Measurements from ENCODE around the gene WDR62.

DNA sequence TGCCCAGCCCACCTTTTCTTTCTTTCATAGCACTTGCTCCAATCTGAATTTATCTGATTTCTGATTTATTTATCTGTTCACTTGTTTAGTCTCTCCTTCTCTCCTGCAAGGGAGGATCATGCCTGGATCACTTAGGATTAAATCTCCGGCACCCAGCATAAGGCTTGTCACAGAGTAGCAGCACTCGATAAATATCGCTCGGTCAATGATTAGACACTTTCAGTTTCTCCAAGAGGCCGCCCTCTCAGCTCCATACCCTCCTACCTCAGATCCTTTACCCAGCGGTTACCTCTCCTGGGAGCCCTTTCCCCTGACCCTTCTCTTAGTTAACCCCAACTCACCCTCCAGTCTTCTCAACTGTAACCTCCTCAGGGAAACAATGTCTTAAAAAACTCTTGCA is 23.4 kb upstream of the WDR62 start:
- TF ChIP-seq PHF8 (conservative IDR thresholded peaks at IDR 0.05; ENCODE audit: low read depth, low read length): no peak
- TF ChIP-seq POLR2AphosphoS5 (IDR thresholded peaks at IDR 0.05; ENCODE audit: low read depth, low read length): no peak
- TF ChIP-seq, protein P1, sequence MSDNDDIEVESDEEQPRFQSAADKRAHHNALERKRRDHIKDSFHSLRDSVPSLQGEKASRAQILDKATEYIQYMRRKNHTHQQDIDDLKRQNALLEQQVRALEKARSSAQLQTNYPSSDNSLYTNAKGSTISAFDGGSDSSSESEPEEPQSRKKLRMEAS (IDR thresholded peaks at IDR 0.05): no peak
- TF ChIP-seq EGR1 (IDR thresholded peaks at IDR 0.05; ENCODE audit: borderline replicate concordance, low read depth, low read length): no peak
- no peak for TF ChIP-seq POLR2A (IDR thresholded peaks at IDR 0.05; ENCODE audit: control extremely low read depth in 1 of 2, low read depth in 2 of 2, low read length in 2 of 2)
- TF ChIP-seq, protein P2, sequence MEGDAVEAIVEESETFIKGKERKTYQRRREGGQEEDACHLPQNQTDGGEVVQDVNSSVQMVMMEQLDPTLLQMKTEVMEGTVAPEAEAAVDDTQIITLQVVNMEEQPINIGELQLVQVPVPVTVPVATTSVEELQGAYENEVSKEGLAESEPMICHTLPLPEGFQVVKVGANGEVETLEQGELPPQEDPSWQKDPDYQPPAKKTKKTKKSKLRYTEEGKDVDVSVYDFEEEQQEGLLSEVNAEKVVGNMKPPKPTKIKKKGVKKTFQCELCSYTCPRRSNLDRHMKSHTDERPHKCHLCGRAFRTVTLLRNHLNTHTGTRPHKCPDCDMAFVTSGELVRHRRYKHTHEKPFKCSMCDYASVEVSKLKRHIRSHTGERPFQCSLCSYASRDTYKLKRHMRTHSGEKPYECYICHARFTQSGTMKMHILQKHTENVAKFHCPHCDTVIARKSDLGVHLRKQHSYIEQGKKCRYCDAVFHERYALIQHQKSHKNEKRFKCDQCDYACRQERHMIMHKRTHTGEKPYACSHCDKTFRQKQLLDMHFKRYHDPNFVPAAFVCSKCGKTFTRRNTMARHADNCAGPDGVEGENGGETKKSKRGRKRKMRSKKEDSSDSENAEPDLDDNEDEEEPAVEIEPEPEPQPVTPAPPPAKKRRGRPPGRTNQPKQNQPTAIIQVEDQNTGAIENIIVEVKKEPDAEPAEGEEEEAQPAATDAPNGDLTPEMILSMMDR (IDR thresholded peaks at IDR 0.05; ENCODE audit: control extremely low read depth in 1 of 3, insufficient read depth in 1 of 3, low read depth in 1 of 3, low read length in 3 of 3): no peak
- no peak for TF ChIP-seq YY1 (IDR thresholded peaks at IDR 0.05; ENCODE audit: low read depth, low read length)
- no peak for TF ChIP-seq GABPA (IDR thresholded peaks at IDR 0.05; ENCODE audit: borderline replicate concordance, insufficient read depth, low read length)
- no peak for TF ChIP-seq JUN (IDR thresholded peaks at IDR 0.05; ENCODE audit: low read depth, low read length)
- TF ChIP-seq, protein P3, sequence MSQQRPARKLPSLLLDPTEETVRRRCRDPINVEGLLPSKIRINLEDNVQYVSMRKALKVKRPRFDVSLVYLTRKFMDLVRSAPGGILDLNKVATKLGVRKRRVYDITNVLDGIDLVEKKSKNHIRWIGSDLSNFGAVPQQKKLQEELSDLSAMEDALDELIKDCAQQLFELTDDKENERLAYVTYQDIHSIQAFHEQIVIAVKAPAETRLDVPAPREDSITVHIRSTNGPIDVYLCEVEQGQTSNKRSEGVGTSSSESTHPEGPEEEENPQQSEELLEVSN (IDR thresholded peaks at IDR 0.05): no peak
- TF ChIP-seq JUND (IDR thresholded peaks at IDR 0.05; ENCODE audit: low read length): no peak
- TF ChIP-seq SIRT6 (IDR thresholded peaks at IDR 0.05; ENCODE audit: low read length): no peak
- TF ChIP-seq TAF1 (IDR thresholded peaks at IDR 0.05; ENCODE audit: low read depth, low read length): no peak
